HG02852 (cell line): ENCODE data around the gene LRRC2.
"Not testable (repeated sequence)": the region's sequence is repeated elsewhere in the genome, so short reads cannot be mapped to it uniquely, and the experiment has no call there.

Experiments used
- ATAC-seq: cut with Tn5 transposase; IDR thresholded peaks from one replicate; pipeline ENCODE4 v1.9.1; 2021; ENCODE audit warnings: mild to moderate bottlenecking, moderate library complexity; ENCODE audit not compliant: unreplicated experiment

The LRRC2 gene

DNA sequence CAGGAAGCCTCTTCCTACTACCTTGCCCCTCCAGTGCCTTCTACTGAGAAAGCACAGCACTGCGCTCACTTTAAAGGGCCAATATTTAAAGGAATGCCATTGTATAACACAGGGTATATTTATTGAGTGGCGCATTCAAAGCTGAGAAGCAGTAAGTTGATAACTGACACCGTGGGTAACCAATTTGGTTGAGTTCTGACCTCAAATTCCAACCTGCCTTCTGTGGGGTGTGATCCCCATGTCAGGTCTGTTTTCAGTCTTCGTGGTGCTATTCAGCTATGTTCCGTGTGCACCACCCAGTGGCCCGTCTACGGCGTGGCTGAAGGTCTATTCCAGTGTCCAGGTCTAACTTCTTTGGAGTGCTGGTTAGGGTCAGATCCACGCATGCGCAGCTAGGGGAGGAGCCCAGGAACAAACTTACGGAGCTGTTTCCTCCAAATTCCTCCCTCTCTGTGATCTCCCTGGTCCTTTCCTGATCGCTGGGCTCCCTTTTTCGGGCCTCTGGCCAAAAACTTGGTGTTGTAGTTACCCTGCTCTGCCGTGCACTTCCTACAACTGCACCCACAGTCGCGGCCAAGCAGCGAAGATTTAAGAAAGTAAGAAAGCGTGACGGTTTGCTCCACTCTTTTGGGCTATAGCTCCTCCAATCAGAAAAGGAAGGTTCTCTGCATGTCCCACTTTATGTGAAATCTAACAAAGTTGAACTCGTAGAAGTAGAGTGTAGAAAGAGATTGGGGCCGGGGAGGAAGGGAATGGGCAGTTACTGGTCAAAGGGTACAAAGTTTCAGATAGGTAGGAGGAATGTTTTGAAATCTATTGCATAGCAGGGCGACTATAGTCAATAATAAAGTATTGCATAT lies 7.7 kb downstream of the LRRC2 start:
- ATAC-seq: peak; percentile 85

DNA sequence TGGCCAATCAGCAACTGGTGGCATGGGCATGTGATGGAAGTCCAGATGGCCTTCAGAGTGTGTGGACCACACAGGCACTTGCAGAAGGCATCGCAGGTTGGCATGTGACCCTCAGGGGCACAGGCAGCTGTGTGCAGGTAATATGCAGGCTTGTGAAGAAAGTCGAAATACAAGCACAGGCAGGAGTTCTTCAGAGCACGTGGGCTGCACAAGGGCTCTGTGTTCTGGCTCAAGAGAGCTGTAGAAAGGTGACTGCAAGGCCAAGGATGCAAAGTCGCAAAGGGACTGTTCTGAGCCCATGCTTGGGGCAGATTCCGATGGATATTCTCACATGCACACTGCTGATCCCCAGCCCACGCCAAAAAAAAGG lies 8.3 kb downstream of the LRRC2 start:
- no peak for ATAC-seq

DNA sequence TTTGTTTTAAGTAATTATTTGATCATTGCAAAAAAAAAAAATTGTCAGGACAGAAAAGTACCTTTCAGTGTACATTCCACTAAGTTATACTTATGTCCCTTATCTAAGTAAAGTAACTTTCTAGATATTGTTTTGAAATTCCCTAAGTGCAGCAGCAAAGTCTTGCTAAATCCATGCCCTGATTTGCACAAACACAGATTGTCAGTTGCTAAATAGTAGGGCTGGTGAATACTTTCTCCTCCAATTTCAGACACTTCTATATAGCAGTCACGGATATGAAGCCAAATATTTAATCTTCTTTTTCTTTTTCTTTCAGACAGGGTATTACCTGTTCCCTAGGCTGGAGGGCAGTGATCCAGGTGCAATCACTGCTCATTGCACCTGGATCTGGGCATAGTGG lies 12.9 kb downstream of the LRRC2 start:
- no peak for ATAC-seq

DNA sequence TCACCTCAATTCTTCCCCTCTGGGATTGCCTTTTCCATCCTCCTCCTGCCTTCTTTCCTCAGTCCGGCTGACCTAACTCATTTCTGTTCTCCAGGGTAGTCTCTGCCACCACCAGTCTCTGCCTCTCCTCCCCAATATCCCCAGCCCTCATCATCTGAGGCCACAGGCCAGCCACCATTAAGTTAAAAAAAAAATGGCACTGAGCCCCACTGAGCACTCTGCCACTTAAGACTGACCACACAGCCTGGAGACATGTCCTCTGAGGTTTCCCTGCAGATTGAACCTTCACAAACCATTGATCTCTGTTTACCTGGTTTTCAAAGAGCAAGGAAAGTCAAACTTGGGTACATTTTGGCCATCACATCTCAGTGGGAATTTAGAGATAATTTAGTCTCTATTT lies 13.6 kb downstream of the LRRC2 start:
- ATAC-seq: no peak

DNA sequence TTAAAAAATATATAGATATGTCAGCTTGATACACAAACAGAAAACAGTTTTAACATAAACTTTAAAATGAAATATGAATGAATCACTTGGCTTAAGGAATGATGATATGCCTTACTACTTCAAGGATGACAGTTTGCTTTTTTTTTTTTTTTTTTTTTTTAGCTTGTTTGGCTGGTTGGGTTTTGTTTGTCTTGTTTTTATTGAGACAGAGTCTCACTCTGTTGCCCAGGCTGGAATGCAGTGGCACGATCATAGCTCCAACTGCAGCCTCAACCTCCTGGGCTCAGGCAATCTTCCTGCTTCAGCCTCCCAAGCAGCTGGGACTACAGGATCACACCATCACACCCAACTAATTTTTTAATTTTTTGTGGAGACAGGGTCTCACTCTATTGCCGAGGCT lies 14.5 kb downstream of the LRRC2 start:
- no peak for ATAC-seq

DNA sequence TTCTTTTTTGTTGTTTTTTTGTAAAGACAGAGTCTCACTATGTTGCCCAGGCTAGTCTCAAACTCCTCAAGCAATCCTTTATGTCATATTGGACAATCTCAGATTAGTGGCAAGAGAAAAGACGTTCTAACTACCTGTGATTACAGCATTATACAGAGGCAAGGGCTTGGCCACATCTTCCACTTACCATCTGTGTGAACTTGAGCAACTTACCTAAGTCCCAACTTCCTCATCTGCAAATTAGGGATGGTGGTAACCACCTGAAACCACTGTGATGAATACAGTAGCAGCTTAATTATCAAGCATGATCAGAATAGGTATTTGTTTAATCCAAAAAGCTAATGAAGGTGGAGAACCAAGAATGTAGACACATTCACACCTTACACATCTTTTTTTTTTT lies 16.1 kb downstream of the LRRC2 start:
- no peak for ATAC-seq

DNA sequence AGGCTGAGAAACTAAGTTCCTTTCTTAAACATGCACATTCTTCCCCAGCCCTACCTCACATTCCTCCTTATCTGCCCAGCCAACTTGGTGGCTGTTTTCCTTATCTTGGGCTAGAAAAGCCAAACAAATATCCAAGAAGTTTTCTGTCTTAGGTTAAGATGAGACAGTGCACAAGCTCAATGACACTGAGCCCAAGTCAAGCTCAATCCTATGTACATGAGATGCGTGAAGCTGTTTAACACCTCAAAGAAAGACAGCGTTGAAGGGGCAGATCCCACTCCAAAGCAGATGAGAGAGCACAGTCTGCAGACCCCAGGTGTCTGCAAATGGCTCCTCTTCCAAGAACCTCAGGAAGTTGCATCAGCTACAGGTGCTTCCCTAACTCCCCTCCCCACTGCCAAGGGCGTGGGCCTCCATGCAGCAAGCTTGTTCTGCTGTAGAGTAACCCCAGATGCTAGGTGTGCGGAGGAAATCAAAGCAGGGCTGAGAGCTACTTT lies 16.6 kb downstream of the LRRC2 start:
- no peak for ATAC-seq

DNA sequence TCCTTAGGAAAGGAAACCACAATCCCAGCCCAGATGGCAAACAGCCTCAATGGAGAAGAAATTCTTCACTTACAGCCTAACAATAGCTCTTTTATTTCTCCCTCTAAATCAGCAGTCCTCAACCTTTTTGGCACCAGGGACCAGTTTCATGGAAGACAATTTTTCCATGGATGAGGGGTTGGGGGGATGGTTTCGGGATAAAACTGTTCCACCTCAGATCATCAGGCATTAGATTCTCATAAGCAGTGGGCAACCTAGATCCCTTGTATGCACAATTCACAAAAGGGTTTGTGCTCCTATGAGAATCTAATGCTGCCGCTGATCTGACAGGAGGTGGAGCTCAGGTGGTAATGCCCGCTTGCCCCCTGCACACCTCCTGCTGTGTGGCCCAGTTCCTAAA lies 17.5 kb downstream of the LRRC2 start:
- not testable (repeated sequence) for ATAC-seq

DNA sequence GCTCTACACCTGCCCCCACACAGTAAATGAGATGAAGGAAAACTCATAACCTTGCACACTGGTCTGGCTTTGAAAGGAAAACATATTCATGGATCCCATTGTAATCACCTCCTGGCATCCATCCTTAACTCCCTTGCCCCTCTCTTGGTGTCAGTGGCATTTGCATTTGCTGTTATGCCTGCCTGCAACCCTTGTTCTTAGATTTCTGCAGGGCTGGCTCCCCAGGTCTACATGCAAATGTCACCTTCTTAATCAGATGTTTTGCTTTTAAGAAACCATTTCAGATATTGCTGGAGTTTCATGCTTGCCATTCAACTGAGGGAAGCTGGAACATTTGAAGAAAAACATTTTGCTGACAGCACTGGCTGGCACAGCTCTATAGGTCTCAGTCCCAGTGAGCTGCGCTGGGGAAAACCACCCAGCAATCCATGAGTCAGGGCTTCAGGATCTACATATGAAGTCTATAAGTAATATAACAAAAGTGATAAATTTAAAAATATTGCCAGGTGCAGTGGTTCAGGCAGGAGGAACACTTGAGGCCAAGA lies 19.1 kb downstream of the LRRC2 start:
- no peak for ATAC-seq

DNA sequence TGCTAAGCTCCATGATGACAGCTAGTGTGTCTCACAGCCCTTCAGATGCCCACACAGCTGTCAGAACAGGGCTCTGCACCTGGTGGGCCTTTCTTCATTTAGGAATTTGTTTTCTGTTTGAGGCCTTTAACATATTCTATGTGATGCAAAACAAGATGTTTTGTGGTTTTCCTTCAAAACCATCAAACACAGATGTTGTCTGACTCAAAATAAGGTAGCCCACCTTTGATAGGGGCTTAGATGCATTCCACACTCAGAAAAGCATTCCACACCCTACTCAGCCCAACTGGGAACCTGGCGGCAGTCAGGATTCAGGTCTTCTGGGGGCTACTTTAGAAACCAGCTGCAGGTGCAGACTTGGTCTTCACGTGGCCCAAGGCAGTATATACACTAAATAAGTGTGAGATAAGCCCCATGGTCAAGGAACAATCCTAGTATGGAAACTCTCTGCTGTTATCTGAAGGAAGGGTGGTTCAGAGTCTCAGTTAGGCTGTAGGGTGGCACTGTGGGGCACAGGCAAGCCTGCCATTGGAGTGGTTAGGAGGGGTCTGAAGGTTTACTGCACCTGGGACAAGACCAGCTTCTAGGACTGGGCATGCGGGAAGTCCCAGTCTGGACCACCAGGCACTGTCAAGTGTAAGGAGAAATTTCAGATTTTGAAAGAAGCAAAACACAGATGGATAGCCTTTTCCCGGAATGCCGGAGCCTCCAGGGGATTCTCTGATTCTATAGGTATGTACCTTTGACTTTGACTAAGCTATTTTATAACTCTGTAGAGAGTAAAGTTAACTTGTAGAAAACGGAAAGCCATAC lies 20.1 kb downstream of the LRRC2 start:
- no peak for ATAC-seq

DNA sequence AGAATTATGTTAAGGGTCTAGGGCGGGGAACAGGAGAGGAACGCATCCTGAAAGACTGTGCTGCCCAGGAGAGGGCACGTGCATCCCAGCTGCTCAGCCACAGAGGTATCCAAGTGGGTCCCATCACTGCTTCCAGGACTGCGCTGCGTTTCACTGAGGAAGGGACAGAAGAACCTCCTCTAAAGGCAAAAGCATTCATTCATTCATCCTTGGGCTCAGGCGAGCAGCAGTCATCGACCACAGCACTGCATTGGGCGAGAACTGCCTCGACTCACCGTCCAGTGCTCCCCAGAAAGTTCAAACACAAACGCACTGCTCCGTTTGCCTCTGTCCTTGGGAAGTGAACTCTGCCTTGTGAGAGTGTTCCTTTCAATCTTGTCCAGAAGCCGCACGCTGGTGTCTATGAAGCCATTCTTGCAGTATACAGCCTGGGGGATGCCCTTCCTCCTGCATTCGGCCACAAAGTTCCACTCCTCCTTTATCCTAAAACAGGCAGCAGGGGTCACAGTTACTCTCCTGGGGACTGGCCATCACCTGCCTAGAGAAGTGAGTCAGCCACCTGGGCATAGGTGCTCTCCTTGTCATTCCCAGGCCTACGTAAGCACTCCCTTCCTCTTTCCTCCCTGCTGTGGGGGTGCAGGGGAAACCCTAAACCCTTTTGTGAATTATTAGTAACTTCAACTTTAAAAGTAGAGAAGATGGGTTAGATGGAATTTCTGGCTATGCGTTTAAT lies 21.2 kb downstream of the LRRC2 start:
- ATAC-seq: no peak

DNA sequence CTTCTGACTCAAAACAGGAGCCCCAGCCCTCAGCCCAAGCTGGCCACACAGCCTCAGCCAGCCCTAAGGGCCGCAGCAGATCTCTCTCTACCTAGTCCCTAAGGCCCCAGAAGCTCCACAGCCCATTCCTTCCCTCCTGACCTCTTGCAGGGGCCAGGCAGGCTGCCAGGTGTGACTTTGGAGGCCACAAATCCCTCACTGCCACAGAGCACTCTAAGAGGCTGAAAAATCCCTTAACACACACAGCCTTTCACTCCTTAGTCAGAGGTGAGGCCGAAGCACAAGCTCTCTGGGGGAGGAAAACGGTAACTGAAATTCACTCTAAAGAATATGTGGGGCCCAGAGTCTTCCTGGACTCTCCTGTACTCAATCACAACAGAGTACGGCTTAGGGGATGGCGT lies 23.3 kb downstream of the LRRC2 start:
- no peak for ATAC-seq

DNA sequence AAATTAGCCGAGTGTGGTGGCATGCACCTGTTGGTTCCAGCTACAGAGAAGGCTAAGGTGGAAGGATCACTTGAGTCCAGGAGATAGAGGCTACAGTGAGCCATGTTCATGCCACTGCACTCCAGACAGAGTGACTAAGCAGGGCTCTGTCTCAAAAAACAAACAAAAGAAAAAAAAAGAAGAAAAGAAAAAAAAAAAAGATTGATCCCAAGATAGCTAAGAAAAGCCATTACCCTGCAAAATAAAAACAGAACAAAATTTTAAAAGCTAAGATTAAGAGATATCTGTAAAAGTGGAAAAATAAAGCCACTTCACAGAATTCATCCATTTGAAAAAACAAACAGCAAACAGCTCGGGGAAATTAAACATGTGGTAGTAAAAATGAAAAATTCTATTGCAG lies 23.8 kb downstream of the LRRC2 start:
- ATAC-seq: no peak

DNA sequence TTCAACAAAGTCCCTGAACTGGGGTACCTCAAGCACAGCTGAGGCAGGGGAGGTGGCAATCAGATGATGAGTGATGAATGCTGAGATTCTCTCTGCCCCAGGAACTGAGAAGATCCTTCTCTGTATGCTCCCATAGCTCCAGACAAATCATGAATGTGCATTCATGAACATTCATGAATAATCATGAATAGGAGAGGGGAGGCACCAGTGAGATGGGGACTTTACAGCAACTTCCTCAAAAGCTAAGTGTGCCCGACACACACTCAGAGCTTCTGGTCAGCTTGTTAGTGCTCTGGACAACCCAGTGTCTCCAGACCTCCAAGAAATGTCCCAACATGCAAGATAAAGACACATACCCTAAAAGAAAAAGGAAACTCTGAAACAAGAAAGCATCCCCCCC lies 24.3 kb downstream of the LRRC2 start:
- ATAC-seq: no peak

DNA sequence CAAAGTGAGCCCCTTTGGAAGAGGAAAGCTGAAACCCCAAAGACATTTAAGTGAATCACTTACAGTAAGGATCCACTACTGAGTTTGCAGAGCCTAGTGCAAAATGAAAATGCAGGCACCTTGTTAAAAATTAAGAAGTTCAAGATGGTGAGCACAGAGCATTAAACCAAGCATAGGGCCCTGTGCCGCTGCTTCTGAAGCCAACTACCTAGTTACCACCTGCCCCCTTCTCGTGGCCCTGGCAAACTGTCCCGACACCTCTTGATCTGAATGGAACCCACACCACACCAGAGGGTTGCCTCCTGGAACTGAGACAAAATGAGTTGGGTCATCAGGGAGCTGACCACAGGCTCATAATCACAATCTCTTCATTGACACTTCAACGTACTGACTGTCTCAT lies 25.6 kb downstream of the LRRC2 start:
- no peak for ATAC-seq

DNA sequence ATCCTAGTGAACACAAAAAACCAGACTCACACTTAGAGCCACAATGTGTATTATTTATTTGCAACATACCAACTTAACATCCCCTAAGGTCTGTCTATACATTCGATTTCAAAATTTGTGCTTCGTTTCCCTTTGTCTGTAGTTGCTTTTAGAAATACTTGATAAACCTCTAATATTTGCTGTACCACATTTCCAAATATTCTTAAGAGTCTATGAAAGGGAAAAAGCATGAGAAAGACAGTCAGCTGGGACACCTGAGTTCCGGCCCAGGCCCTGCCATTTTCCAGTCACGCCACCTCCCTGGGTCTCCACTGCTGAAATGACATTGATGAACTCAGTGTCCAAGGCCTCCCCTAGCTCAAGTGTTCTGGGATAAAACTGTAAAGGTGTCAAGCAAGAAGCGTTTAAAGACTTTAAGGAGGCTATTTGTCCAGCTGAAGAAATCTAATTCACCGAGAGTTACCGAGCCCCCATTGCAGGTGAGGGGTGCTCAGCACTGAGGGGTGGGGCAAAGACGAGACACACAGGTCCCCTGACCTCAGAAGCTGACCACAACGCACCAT lies 26.6 kb downstream of the LRRC2 start:
- ATAC-seq: no peak

DNA sequence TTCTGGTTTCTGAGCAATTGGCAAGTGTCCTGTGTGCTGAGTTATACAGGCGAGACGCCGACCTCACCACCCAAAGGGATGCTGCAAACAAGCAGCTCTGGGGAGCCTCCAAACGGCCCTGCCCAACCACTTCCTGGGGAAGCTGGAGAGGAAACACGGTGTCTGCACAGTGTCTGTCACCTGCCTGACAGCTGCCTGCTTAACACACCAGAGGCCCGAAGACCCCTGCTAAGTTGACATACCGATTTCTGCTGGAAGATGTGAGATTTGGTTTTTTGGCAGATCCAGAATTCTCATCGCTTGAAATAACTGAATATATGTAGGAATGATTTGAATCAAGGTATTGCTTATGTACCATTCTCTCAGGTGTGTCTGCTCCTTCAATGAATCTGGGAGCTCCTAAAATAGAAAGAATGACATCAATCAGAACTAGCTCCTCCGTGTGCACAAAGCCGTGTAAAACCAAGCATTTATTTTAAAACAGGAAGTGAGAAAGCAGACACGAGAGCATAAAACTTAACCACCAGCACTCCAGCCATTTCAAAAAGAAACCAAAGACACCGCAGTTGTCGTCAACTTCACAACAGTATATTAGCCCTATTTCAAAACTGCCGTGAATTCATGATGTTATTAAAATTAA lies 27.2 kb downstream of the LRRC2 start:
- peak; percentile 78 for ATAC-seq

DNA sequence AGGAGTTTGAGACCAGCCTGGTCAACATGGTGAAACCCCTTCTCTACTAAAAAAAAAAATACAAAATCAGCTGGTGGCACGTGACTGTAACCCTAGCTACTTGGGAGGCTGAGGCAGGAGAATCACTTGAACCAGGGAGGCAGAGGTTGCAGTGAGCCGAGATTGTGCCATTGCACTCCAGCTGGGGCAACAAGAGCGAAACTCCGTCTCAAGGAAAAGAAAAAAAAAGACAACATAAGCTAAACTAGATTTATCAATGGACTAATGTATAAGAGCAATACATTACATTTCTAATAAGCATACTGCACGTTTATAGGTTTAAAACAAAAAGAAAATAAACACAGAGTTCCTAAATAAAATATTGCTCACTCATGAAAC lies 27.7 kb downstream of the LRRC2 start:
- ATAC-seq: not testable (repeated sequence)

DNA sequence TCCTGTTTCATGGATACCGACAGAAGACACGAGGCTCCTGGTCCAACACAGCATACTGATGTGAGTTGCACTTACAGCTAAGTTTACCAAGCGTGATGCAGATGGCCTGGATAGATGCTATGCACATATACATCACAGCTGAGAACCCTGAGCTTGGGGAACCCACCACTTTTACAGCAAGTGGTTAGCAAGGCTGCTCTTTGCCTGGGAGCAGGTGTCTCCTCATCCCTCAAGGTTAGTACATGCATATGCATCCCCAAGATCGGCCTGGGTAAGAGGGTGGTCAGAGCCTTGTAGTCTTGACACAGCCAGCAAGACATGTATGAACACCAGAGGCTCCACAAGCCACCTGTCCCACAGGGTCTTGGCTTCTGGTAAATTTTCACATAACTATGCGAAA lies 28.3 kb downstream of the LRRC2 start:
- no peak for ATAC-seq

DNA sequence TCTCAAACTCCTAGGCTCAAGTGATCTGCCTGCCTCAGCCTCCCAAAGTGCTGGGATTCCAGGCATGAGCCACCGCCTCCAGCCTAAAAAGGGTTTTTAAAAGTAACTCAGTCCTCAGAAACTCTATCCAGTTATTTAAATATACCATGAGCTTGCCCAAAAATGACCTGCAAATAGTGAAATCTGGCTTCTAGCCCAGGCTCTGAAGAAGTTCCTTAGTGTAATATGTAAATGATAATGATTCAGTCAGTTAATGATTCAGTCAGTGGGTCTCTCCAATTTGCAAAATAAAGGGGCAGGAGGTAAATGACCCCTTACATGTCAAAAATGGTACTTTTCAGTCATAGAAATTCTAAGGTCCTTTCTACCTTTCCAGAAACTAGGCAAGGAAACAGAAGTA lies 28.8 kb downstream of the LRRC2 start:
- ATAC-seq: no peak
